ENCODE data around the gene METRN.

The METRN gene

GRCh38 chr16:709566-710499 is 5.1 kb upstream of the METRN start:
- peak; percentile 98 for DNase-seq (ENCODE audit: low spot score)

DNA sequence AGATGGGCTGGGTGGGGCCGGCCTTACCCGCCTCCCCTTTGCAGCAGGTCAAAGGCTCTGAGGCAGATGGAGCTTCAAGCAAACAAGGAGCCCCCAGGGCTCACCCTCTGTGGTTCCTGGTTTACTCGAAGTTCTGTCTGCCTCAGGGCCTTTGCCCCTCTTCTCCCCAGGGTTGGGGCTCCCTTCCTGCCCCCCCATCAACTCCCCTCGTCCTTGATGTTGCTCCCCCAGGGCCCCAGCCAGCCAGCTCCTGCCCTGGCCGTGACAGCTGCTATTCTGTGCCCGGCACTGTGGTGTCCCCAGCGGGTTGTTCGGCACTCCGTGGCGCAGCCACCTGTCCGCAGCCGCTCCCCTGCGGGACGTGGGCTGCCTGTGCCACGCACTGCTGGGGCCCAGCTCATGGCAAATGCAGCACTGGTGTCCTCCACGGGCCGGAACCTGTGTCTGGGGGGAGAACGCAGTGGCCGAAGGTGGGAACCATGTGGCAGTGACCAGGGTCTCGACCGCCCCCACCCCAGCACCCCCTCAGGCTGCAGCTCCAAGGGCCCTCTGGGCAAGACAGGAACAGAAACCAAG is 4.3 kb upstream of the METRN start:
- DNase-seq (ENCODE audit: low spot score): no peak

- DNase-seq (ENCODE audit: low spot score): no peak
Observed at GRCh38 chr16:711084-711483, 3.8 kb upstream of the METRN start.

- DNase-seq (ENCODE audit: low spot score): peak; percentile 78
Observed at GRCh38 chr16:711548-712320, 3.2 kb upstream of the METRN start.

DNA sequence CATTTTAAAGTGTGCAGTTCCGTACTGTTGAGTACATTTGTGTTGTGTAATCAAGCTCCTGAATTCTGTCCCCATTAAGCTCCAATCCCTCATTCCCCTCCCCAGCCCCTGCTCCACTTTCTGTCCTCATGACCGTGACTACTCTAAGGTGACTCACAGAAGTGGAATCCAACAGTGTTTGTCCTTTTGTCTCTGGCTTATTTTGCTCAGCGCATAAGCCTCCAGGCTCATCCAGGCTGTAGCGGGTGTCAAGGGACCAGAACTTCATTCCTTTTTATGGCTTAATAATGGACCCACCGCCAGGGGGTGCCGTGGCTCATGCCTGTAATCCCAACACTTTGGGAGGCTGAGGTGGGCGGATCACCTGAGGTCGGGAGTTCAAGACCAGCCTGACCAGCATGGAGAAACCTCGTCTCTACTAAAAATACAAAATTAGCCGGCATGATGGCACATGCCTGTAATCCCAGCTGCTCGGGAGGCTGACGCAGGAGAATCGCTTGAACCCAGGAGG is 2.1 kb upstream of the METRN start:
- DNase-seq (ENCODE audit: low spot score): peak; percentile 84

- DNase-seq (ENCODE audit: low spot score): no peak
Observed at GRCh38 chr16:714079-714478, 839 bp upstream of the METRN start.

GRCh38 chr16:715477-716199 is 720 bp downstream of the METRN start:
- no peak for DNase-seq (ENCODE audit: low spot score)

DNA sequence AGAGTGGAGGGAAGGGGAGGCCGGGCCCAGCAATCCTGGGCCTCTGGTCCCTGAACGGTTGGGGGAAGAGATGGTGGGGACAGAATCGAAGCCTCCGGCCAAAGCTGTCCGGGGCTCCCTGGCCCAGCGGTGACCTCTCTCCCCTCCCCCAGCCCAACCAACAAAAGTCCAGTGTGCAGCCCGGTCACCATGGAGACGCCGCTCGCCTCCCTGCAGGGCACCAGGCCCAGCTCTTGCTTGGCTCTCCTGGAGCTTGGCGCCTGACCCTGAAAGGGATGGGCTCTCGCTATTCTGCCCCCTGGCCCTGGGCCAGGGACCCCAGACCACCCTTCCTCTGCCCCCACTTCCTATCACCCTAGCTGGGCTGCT is 1.3 kb downstream of the METRN start:
- peak; percentile 81 for DNase-seq (ENCODE audit: low spot score)

DNA sequence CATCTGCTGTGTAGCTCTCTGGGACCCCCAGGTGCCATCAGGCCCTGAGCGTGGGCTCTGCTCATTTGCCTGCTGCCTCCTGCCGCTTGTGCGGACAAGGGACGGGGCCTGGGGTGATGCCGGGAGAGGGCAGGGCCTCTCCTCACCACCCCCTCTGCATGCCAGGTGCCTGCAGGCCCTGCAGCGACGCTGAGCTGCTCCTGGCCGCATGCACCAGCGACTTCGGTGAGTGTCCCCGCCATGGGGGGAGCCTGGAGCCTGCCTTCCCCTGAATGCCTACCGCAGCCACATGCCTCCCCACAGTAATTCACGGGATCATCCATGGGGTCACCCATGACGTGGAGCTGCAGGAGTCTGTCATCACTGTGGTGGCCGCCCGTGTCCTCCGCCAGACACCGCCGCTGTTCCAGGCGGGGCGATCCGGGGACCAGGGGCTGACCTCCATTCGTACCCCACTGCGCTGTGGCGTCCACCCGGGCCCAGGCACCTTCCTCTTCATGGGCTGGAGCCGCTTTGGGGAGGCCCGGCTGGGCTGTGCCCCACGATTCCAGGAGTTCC is 1.9 kb downstream of the METRN start:
- no peak for DNase-seq (ENCODE audit: low spot score)

- no peak for DNase-seq (ENCODE audit: low spot score)
Observed at GRCh38 chr16:717450-718245, 2.7 kb downstream of the METRN start.

DNA sequence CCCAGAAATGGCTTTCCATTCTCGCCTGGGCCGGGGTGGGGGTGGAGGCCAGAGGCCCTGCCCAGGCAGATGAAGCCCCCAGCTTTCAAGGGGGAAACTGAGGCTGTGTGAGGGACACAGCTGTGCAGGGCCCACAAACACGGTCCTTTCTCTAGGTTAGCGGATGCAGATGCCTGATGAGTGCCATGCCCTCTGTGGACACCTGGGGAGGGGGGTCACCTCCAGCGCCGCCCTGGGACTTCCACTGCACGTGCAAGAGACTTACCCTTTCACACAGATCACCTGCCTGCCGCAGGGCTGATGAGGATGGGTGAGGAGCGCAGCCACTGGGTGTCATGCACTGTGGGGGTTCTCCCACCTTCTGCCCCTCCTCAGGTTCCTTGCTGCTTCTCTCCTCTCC is 3.5 kb downstream of the METRN start:
- no peak for DNase-seq (ENCODE audit: low spot score)

GRCh38 chr16:718922-719321 is 4.0 kb downstream of the METRN start:
- DNase-seq (ENCODE audit: low spot score): no peak

- peak; percentile 69 for DNase-seq (ENCODE audit: low spot score)
Observed at GRCh38 chr16:719815-720446, 5.0 kb downstream of the METRN start.

GRCh38 chr16:720447-720989 is 5.6 kb downstream of the METRN start:
- DNase-seq (ENCODE audit: low spot score): peak; percentile 86

GRCh38 chr16:720990-721764 is 6.3 kb downstream of the METRN start, which contains the start of gene ANTKMT:
Gene ANTKMT (plus strand): TSS chr16:721146. CDS start chr16:721275, 129 bp downstream.
- peak; percentile 82 for DNase-seq (ENCODE audit: low spot score)

DNA sequence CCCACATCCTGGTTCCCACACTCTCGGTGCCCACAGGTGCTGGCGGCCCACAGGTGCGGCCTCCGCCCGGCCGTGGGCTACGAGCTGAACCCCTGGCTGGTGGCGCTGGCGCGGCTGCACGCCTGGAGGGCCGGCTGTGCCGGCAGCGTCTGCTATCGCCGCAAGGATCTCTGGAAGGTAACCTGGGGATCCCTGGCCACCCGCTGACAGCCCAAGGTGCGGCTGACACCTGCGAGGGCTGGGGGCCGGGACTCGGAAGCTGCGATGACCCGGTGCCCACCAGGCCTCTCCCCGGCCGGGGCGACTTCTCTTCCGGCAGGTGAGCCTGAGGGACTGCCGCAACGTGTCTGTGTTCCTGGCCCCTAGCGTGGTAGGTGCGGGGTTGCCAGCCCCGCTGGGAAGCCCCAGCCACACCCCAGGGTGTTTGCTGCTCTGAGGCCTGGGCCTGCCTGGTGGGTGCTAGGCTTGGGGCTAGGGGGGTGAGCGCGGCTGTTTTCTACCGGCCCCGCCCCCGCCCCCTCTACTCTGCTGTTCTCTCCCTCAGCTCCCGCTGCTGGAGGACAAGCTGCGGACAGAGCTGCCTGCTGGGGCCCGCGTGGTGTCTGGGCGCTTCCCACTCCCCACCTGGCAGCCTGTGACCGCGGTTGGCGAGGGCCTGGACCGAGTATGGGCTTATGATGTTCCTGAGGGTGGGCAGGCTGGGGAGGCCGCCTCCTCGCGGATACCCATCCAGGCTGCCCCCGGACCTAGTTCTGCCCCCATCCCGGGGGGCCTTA is 7.0 kb downstream of the METRN start:
- no peak for DNase-seq (ENCODE audit: low spot score)

GRCh38 chr16:722835-723633 is 8.1 kb downstream of the METRN start:
- no peak for DNase-seq (ENCODE audit: low spot score)

Measured in cerebellar cortex (tissue), 1 donor.